Caco-2 (cell line): ENCODE data around the gene SVIL. TPM values are rescaled to one million over a fixed set of nuclear protein-coding genes. Genes with fewer than 3 reads are reported as not detected.
"Not testable (repeated sequence)": the region's sequence is repeated elsewhere in the genome, so short reads cannot be mapped to it uniquely, and the experiment has no call there.

Source experiments
- BruUV-seq: library from RNA; stranded (reverse); fragments of 400-500 nt; replicated peaks from 2 replicates; lab custom pipeline; 2021; lab: Mats Ljungman, UMichigan
- CTCF ChIA-PET: fragments of 300-600 bp; sonication (Branson Sonifier 250); formaldehyde crosslinking; loops from one replicate; lab custom pipeline; 2022; ENCODE audit warnings: antibody characterized with exemption; lab: Charles Lee
- POLR2A ChIA-PET: fragments of 300-600 bp; sonication (Branson Sonifier 250); formaldehyde crosslinking; loops from one replicate; lab custom pipeline; 2022; ENCODE audit warnings: antibody characterized with exemption; lab: Charles Lee
- DNase-seq, 2 experiments: peaks; one replicate each; pipeline versions ENCODE4 v3.0.0 to v3.0.0-alpha.2; 2020 to 2022
- H3K27me3 ChIP-seq: replicated peaks from 2 replicates; pipeline ENCODE4 v1.6.0; 2011; ENCODE audit warnings: low read length; ENCODE audit not compliant: control insufficient read depth, insufficient read depth
- H3K36me3 ChIP-seq: 2 replicates; pipeline ENCODE4 v1.5.1; 2011; ENCODE audit warnings: low read length; ENCODE audit not compliant: control insufficient read depth, insufficient read depth
- H3K4me1 ChIP-seq: fragments of 250-450 bp; sonication (Bioruptor Pico); 2 replicates; pipeline ENCODE4 v1.5.1; 2020; ENCODE audit warnings: mild to moderate bottlenecking
- H3K4me3 ChIP-seq: 2 replicates; pipeline ENCODE4 v1.5.1; 2011; ENCODE audit warnings: low read depth, mild to moderate bottlenecking, control low read depth, low read length
- H3K9me3 ChIP-seq: fragments of 250-450 bp; sonication (Bioruptor Pico); 2 replicates; pipeline ENCODE4 v1.5.1; 2020; ENCODE audit warnings: mild to moderate bottlenecking, moderate library complexity
- H3K27ac Mint-ChIP-seq: one replicate; pipeline ENCODE4 v1.8.0; 2022; ENCODE audit warnings: mixed read lengths; ENCODE audit not compliant: unreplicated experiment
- H3K27me3 Mint-ChIP-seq: one replicate; pipeline ENCODE4 v1.8.0; 2022; ENCODE audit warnings: mixed read lengths; ENCODE audit not compliant: insufficient read depth, unreplicated experiment
- H3K36me3 Mint-ChIP-seq: one replicate; pipeline ENCODE4 v1.8.0; 2022; ENCODE audit warnings: mild to moderate bottlenecking, mixed read lengths; ENCODE audit not compliant: insufficient read depth, unreplicated experiment
- H3K4me1 Mint-ChIP-seq: one replicate; pipeline ENCODE4 v1.8.0; 2022; ENCODE audit warnings: low read depth, mixed read lengths; ENCODE audit not compliant: unreplicated experiment
- H3K4me3 Mint-ChIP-seq: one replicate; pipeline ENCODE4 v1.8.0; 2022; ENCODE audit warnings: mild to moderate bottlenecking, moderate library complexity, mixed read lengths; ENCODE audit not compliant: unreplicated experiment
- H3K9me3 Mint-ChIP-seq: one replicate; pipeline ENCODE4 v1.8.0; 2022; ENCODE audit warnings: mixed read lengths; ENCODE audit not compliant: unreplicated experiment
- intact Hi-C: fragments of 100-400 bp; cut with micrococcal nuclease; formaldehyde crosslinking; loops from one replicate; pipeline ENCODE4 v1.10.0; 2022; ENCODE audit not compliant: unreplicated experiment
- total RNA-seq: library from RNA; stranded (reverse); gene quantifications from 2 replicates; pipeline ENCODE4 v1.2.3, GENCODE V29; 2022
- TF ChIP-seq, protein P1 (sequence below), 2 experiments: fragments of 200-600 bp in 1 of 2; IDR thresholded peaks; 1 replicate in 1 of 2; 2 replicates in 1 of 2; pipeline versions ENCODE4 v1.5.1 to v1.8.0; 2011 to 2022; ENCODE audit warnings: antibody characterized with exemption in 1 of 2, control low read depth in 1 of 2, inconsistent platforms in 1 of 2, low read depth in 1 of 2, low read length in 1 of 2, mild to moderate bottlenecking in 1 of 2, moderate library complexity in 1 of 2; ENCODE audit not compliant: insufficient read depth in 1 of 2, severe bottlenecking in 1 of 2, unreplicated experiment in 1 of 2

SVIL gene
- total RNA-seq, 1 experiment from 2014 or later: 54.4 TPM

DNA sequence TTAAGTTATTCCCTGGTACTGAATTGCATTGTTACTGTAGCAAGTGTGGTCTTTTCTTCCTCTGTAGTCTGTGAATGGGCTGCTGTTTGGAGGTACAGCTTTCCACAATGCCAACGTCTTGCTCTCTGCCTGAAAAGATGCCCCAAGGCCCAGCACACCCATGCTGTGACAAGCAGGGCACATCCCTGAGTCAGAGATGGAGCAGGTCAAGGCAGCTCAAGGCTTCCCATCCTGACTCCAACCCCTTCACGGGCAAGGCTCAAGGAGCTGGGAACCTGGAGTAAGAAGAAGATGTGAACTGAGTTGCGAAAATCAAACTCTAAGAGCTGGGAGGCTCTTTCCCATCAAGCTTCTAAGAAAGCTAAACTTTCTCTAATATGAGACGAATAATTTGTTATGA lies 27.2 kb downstream of the SVIL start:
- no TSS peak for BruUV-seq
- no peak overlapping the region for H3K27ac Mint-ChIP-seq
- POLR2A ChIA-PET: interaction anchor here (0.5 to 1.0 kb wide), 2 partner anchors 11 to 27 kb away, joined by 3 to 4 read pairs; partner anchors contain the start of gene SVIL

GRCh38 chr10:29606693-29607092 lies 28.1 kb downstream of the SVIL start:
- H3K4me3 ChIP-seq, H3K36me3 ChIP-seq, H3K4me1 Mint-ChIP-seq, BruUV-seq, DNase-seq, H3K27ac Mint-ChIP-seq, H3K27me3 Mint-ChIP-seq, H3K4me1 ChIP-seq, intact Hi-C loops, H3K27me3 ChIP-seq, H3K4me3 Mint-ChIP-seq, POLR2A ChIA-PET, CTCF ChIA-PET: not testable (repeated sequence)
- Mint-ChIP-seq H3K36me3 (peaks cover 39% of the 10 kb centered on the region), H3K9me3 (peaks cover 17% of the 10 kb centered on the region)
- H3K9me3 ChIP-seq: peaks cover 15% of the 10 kb centered on the region

More for the DNA sequence above, 27.2 kb downstream of the SVIL start:
- Mint-ChIP-seq H3K36me3 (peaks cover 43% of the 10 kb centered on the region), H3K9me3 (peaks cover 17% of the 10 kb centered on the region), H3K4me3 (no peak overlapping the region), H3K4me1 (no peaks in the 10 kb centered on the region), H3K27me3 (no peaks in the 10 kb centered on the region)
- Histone ChIP-seq H3K4me1 (no peaks in the 10 kb centered on the region), H3K4me3 (no peak overlapping the region), H3K36me3 (no peaks in the 10 kb centered on the region), H3K9me3 (peaks cover 15% of the 10 kb centered on the region), H3K27me3 (no peaks in the 10 kb centered on the region)
- CTCF ChIA-PET: interaction anchor here (0.9 to 1.0 kb wide), 2 partner anchors 12 to 72 kb away, joined by 3 to 4 read pairs; no protein-coding TSS in a partner anchor
- DNase-seq: no peak
- TF ChIP-seq, protein P1, sequence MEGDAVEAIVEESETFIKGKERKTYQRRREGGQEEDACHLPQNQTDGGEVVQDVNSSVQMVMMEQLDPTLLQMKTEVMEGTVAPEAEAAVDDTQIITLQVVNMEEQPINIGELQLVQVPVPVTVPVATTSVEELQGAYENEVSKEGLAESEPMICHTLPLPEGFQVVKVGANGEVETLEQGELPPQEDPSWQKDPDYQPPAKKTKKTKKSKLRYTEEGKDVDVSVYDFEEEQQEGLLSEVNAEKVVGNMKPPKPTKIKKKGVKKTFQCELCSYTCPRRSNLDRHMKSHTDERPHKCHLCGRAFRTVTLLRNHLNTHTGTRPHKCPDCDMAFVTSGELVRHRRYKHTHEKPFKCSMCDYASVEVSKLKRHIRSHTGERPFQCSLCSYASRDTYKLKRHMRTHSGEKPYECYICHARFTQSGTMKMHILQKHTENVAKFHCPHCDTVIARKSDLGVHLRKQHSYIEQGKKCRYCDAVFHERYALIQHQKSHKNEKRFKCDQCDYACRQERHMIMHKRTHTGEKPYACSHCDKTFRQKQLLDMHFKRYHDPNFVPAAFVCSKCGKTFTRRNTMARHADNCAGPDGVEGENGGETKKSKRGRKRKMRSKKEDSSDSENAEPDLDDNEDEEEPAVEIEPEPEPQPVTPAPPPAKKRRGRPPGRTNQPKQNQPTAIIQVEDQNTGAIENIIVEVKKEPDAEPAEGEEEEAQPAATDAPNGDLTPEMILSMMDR (IDR thresholded peaks at IDR 0.05; ENCODE audit: insufficient read depth in 1 of 2, low read depth in 1 of 2, low read length in 1 of 2, severe bottlenecking in 1 of 2, unreplicated experiment in 1 of 2): no peak
- intact Hi-C loops: no loop called here

- Histone ChIP-seq H3K9me3 (peaks cover 6% of the 10 kb centered on the region), H3K4me1 (no peaks in the 10 kb centered on the region), H3K27me3 (no peaks in the 10 kb centered on the region), H3K4me3 (no peak overlapping the region), H3K36me3 (no peaks in the 10 kb centered on the region)
- ChIA-PET POLR2A (no interaction called here), CTCF (no interaction called here)
- Mint-ChIP-seq H3K27ac (no peak overlapping the region), H3K27me3 (no peaks in the 10 kb centered on the region), H3K4me1 (no peaks in the 10 kb centered on the region), H3K9me3 (no peaks in the 10 kb centered on the region), H3K4me3 (no peak overlapping the region), H3K36me3 (peaks cover 23% of the 10 kb centered on the region)
- intact Hi-C loops: no loop called here
- no peak for DNase-seq
- TF ChIP-seq, protein P1 (IDR thresholded peaks at IDR 0.05; ENCODE audit: insufficient read depth in 1 of 2, low read depth in 1 of 2, low read length in 1 of 2, severe bottlenecking in 1 of 2, unreplicated experiment in 1 of 2): no peak
- BruUV-seq: no TSS peak
Measured at GRCh38 chr10:29604291-29604825, 30.4 kb downstream of the SVIL start.
